Transverse colon (tissue), 4 donors: ENCODE results near the gene MGST3. TPM values are rescaled to one million over a fixed set of nuclear protein-coding genes. Genes with fewer than 3 reads are reported as not detected.
A peak's percentile ranks its signal among the peaks of the same experiment; 100 is the strongest.

ENCODE experiments used
- DNase-seq: peaks from one replicate; pipeline ENCODE4 v3.0.0-alpha.2; 2019
- H3K27ac ChIP-seq, 4 donors: fragments of 200-600 bp; sonication (generic); 2 replicates each; pipeline ENCODE4 v1.5.1; 2016 to 2018; ENCODE audit warnings: inconsistent platforms in 4 of 4
- H3K27me3 ChIP-seq: fragments of 200-600 bp; sonication (generic); 2 replicates; pipeline ENCODE4 v1.5.1; 2017; ENCODE audit warnings: inconsistent platforms
- H3K36me3 ChIP-seq, 4 donors: fragments of 200-600 bp; sonication (generic); 2 replicates each; pipeline ENCODE4 v1.5.1; 2017 to 2019; ENCODE audit warnings: inconsistent platforms in 4 of 4
- H3K4me1 ChIP-seq, 4 donors: fragments of 200-600 bp; sonication (generic); 2 replicates each; pipeline ENCODE4 v1.5.1; 2017 to 2020; ENCODE audit warnings: inconsistent platforms in 4 of 4
- H3K4me3 ChIP-seq, 4 donors: fragments of 200-600 bp; sonication (generic); 1 replicate in 1 of 4; 2 replicates in 3 of 4; pipeline versions ENCODE4 v1.5.1 to v1.6.1; 2017 to 2019; ENCODE audit warnings: inconsistent platforms in 4 of 4
- H3K9me3 ChIP-seq, 2 donors: fragments of 200-600 bp; sonication (generic); 2 replicates each; pipeline ENCODE4 v1.5.1; 2017 to 2019; ENCODE audit warnings: inconsistent platforms in 2 of 2
- CTCF ChIP-seq, 5 experiments: fragments of 200-600 bp in 3 of 5; fragments of 450-650 bp in 2 of 5; sonication (generic) in 3 of 5; IDR thresholded peaks; 1 replicate in 2 of 5; 2 replicates in 3 of 5; pipeline ENCODE4 v1.5.1; 2016 to 2017; ENCODE audit warnings: antibody characterized with exemption in 5 of 5, inconsistent platforms in 3 of 5, mild to moderate bottlenecking in 2 of 5, moderate library complexity in 1 of 5
- EP300 ChIP-seq: sonication (generic); formaldehyde crosslinking; IDR thresholded peaks from one replicate; pipeline ENCODE4 v1.6.1; 2017; ENCODE audit warnings: antibody characterized with exemption, low read depth
- POLR2A ChIP-seq: fragments of 450-650 bp; IDR thresholded peaks from one replicate; pipeline ENCODE4 v1.6.1; 2016; ENCODE audit warnings: antibody characterized with exemption, mild to moderate bottlenecking, moderate library complexity
- POLR2AphosphoS5 ChIP-seq, 3 donors: sonication (generic); formaldehyde crosslinking; IDR thresholded peaks; one replicate each; pipeline ENCODE4 v1.6.1; 2016; ENCODE audit warnings: antibody characterized with exemption in 3 of 3
- WGBS, 2 donors: methylation state at CpG; one replicate each; pipeline ENCODE4 v1.1.5; 2018; ENCODE audit warnings: low coverage in 1 of 2; 5-methylcytosine and 5-hydroxymethylcytosine counted together
- in situ Hi-C, 4 donors: fragments of 200-750 bp; cut with MboI; loops; one replicate each; pipeline versions ENCODE4 v1.15.0 to v1.15.1; 2017; ENCODE audit warnings: low sequenced_read_pairs in 3 of 4, low pct_ligation_motif_present in 1 of 4, low pct_unique_long_range_greater_than_20kb in 1 of 4
- intact Hi-C: fragments of 100-400 bp; cut with DNase I; formaldehyde crosslinking; loops from one replicate; pipeline ENCODE4 v1.15.1; 2023; ENCODE audit warnings: low total_unique reads
- total RNA-seq, 4 donors: library from RNA; depleted of rRNA; stranded (reverse); fragments of >200 nt; gene quantifications; one replicate each; pipeline ENCODE4 v1.1.0, GENCODE V29; 2016

The MGST3 gene
- total RNA-seq, 4 donors from 2014 or later: 84.4 to 387 (median 220) TPM

DNA sequence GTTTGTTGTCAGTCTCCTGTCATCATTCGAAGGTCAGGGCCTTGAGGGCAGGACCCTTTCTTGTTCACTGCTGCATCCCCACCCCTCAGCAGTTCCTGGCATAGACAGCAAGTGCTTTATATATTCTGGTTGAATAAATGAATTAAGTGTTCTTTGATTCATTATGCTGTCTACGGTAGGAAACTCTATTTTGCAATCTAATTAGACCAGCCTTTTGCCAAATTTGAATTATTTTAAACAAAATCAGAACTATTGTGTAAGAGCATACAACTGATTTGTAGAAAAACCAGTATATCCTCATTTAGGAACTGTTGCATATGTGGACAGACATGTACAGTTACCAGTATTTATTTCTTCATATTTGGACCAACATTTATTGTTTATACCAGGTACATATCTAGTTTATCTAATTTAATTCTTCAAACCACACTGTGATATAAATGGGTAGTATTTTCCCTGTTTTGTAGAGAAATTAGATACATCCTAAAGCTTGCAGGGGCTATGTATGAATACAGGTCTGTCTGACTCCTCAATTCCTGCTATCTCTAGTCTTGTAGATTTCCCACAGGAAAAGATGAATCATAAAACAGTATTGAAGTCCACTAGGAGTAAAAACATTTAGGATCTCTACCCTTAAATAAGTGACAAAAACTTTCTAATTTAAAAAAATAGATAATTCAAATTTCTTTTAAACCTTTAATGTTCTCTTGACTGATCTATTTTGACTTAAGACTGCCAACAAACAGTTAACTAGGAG lies 10.4 kb downstream of the MGST3 start:
- H3K27ac ChIP-seq: no peak overlapping the region
- H3K36me3 ChIP-seq: no peaks in the 10 kb centered on the region
- intact Hi-C loops (loop anchor here (10.0 kb wide), 1 partner anchor 53 kb away; the partner anchor contains the start of gene ALDH9A1), in situ Hi-C loops (no loop called here)
- DNase-seq: no peak
- H3K4me1 ChIP-seq: peaks cover 13 to 63% (median 43%) of the 10 kb centered on the region in 4 donors
- H3K4me3 ChIP-seq: no peak overlapping the region
- no peaks in the 10 kb centered on the region for H3K9me3 ChIP-seq
- no peak for TF ChIP-seq POLR2AphosphoS5 (IDR thresholded peaks at IDR 0.05)
- 75 to 78% methylated on average over 2 of the region's 2 CpGs for WGBS, 2 donors
- no peaks in the 10 kb centered on the region for H3K27me3 ChIP-seq

DNA sequence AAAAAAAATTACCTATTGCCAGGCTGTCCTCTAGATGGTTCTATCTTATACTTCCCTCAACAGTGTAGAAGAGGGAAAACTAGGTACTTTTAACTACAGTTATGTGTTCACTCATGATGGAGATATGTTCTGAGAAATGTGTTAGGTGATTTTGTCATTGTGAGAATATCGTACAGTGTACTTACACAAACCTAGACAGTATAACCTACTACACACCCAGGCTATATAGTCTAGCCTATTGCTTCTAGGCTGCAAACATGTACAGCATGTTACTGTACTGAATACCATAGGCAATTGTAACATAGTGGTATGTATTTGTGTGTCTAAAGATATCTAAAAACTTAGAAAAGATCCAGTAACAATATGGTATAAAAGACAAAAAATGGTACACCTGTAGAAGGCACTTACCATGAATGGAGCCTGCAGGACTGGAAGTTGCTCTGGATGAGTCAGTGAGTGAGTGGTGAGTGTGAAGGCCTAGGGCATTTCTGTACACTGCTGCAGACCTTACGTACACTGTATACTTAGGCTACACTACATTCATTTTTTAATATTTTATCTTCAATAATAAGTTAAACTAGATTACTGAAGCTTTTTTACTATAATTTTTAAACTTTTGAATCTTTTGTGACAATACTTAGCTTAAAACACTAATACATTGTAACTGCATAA lies 13.2 kb downstream of the MGST3 start:
- Histone ChIP-seq H3K4me1 (peaks cover 19 to 63% (median 42%) of the 10 kb centered on the region in 4 donors), H3K27me3 (no peaks in the 10 kb centered on the region), H3K4me3 (no peak overlapping the region), H3K36me3 (no peaks in the 10 kb centered on the region), H3K9me3 (no peaks in the 10 kb centered on the region), H3K27ac (peak overlapping the region; percentile 57 to 78 (median 74))
- in situ Hi-C loops (no loop called here), intact Hi-C loops (loop anchor here (10.0 kb wide), 1 partner anchor 51 kb away; the partner anchor contains the start of gene ALDH9A1)
- 57 to 67% methylated on average over 1 to 2 of the region's 2 CpGs for WGBS, 2 donors
- no peak for DNase-seq
- TF ChIP-seq POLR2A (no peak), CTCF (IDR thresholded peaks at IDR 0.05) (no peak), EP300 (no peak), POLR2AphosphoS5 (IDR thresholded peaks at IDR 0.05) (no peak)

DNA sequence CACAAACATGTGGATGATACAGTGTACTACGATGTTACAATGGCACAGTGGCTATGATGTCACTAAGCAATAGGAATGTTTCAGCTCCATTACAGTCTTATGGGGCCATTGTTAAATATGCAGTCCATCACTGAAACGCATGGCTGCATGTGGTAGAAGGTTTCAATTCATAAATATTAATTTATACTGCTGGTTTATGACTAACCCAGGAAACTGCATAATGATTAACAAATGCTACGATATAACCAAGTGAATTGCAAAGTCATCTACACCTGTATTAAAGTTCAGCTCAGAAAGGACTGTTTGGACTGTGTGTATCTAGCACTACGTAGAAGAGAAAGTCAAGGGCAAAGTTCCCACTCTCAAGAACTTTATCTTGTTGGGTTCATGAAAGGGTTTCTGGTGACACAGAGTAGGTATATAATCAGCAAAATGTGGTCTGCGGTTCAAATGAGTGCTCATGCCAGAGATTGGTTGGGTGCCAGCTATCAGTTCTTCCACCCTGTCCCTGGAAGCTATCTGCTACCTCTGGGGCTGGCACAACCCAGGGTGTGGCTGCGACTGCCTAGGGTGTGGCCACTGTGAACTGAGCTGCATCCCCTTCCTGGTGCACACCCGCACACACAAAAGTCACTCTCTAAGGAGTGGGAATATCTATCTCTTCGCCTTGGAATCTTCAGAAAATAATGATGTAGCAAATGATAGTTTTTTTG lies 14.8 kb downstream of the MGST3 start:
- peak; percentile 88 for DNase-seq
- in situ Hi-C loops (no loop called here), intact Hi-C loops (loop anchor here (10.0 kb wide), 1 partner anchor 49 kb away; the partner anchor contains the start of gene ALDH9A1)
- peaks cover 0 to under 1% (median 0%) of the 10 kb centered on the region in 4 donors for H3K36me3 ChIP-seq
- peaks cover 19 to 63% (median 42%) of the 10 kb centered on the region in 4 donors for H3K4me1 ChIP-seq
- no peaks in the 10 kb centered on the region for H3K27me3 ChIP-seq
- H3K4me3 ChIP-seq: no peak overlapping the region
- TF ChIP-seq POLR2A: no peak
- TF ChIP-seq POLR2AphosphoS5 (IDR thresholded peaks at IDR 0.05): peak; percentile 18 to 77 (median 47)
- TF ChIP-seq CTCF (IDR thresholded peaks at IDR 0.05): peak in 1 of 5 experiments; percentile 14
- TF ChIP-seq EP300: peak; percentile 13
- H3K27ac ChIP-seq: peak overlapping the region; percentile 57 to 78 (median 74)
- no peaks in the 10 kb centered on the region for H3K9me3 ChIP-seq
- WGBS, 2 donors: 50 to 52% methylated on average over 3 to 8 of the region's 8 CpGs

DNA sequence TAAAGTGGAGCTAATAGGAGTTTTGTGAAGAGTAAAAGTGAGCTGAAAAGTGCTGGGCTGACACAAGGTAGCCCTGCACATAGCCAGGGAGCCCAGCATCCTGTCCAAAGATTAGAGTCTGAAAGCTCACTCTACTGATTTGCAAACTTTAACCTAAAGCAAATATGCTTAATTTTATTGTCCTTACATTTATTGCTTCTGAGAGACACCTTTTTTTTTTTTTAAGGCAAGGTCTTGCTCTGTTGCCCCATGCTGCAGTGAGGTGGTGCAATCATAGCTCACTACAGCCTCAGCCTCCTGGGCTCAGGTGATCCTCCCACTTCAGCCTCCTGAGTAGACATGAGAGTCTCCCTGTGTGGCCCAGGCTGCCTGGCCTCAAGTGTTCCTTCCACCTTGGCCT lies 16.5 kb downstream of the MGST3 start:
- in situ Hi-C loops (no loop called here), intact Hi-C loops (loop anchor here (10.0 kb wide), 1 partner anchor 47 kb away; the partner anchor contains the start of gene ALDH9A1)
- Histone ChIP-seq H3K4me1 (peaks cover 19 to 50% (median 42%) of the 10 kb centered on the region in 4 donors), H3K27me3 (no peaks in the 10 kb centered on the region), H3K9me3 (no peaks in the 10 kb centered on the region), H3K36me3 (peaks cover 0 to 12% (median 3%) of the 10 kb centered on the region in 4 donors), H3K27ac (peak overlapping the region; percentile 57 to 78 (median 74)), H3K4me3 (no peak overlapping the region)
- TF ChIP-seq CTCF (IDR thresholded peaks at IDR 0.05) (no peak), POLR2AphosphoS5 (IDR thresholded peaks at IDR 0.05) (peak in 1 of 3 donors; percentile 28)
- peak; percentile 34 for DNase-seq
